GM18526 (cell line): ENCODE results near the gene AGXT2.

Experiments used
- POLR2A ChIP-seq: IDR thresholded peaks from 3 replicates; pipeline ENCODE4 v1.6.1; 2011; ENCODE audit not compliant: insufficient read length; ENCODE audit errors: extremely low read depth

The AGXT2 gene

DNA sequence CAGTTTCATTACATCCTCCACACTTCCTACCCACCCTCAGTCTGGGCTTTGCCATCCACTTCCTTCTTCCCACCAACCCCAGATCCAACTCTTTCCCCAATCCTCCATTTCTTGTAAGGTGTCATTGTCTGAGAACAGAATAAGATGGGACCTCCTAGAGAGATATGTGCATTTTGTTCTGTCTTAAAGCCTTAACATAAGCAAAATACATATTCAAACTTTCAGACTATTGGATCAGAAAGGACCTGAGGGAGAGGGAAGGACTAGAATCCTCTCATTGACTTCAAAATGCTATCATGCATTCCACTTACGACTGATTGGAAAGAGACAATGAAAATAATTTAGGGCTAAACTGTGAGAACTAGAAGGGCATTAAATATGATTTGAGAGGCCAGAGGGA, 43.0 kb downstream of the AGXT2 start:
- no peak for TF ChIP-seq POLR2A

DNA sequence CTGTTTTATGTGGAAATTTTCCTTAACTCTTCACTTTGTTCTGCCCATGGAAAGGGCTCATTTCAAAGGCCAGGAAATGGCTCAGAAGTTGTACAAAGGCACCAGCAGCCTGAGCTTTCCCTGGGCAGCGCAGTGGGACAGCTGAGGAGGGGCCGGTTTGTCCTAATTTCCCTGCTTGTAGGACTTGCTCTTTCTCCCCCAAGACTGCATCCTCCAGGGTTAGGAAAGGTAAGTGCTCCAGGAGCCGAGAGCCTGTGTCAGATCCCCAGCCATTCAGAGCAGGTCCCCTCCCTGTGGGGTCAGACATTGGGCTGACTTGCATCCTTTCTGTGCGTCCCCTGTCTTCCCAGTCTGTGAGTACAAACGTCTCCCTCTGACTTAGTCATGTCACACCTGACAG, 43.5 kb downstream of the AGXT2 start:
- TF ChIP-seq POLR2A = no peak

DNA sequence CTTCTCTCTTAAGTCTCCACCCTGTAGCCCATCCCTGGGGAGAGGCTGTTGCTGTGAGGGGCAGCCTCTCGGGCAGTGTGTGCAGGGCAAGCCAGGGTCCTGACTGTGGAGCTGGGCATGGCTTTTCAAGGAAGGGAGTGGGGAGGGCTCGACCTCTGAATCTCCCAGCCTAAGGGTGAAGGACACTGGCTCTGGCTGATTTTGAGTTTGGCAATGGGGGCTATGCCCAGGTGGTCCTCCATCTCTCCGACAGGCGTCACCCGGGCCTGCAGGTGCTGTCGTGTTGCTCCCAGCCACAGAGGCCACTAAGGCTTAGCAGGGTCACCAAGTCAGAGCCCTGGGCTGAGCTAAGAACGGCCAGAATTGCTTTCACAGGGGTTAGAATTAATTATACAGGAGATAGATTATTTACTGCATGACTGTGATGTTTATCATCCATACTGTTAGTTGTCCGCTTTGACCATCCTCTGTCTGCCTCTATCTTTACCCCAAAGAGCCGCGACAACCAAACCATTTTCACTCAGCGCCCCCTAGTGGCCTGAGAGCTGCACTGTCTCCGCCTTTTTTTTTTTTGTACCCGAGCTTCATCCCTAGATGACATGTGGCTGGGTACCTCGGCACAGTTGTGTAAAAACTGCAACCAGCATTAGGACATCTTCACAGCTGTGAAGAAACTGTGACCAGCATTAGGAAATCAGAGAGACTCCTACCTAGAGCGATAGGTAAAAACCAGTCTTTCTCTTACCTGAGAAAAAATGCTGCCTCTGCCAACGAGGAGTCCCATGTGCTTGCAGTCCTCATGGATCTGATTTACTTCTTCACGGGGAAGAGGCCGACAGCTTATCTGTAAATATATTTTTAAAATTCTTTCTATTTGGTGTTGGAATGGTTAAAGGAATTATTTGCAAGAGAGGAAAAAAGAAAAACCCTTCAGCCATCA, 44.5 kb downstream of the AGXT2 start:
- no peak for TF ChIP-seq POLR2A

DNA sequence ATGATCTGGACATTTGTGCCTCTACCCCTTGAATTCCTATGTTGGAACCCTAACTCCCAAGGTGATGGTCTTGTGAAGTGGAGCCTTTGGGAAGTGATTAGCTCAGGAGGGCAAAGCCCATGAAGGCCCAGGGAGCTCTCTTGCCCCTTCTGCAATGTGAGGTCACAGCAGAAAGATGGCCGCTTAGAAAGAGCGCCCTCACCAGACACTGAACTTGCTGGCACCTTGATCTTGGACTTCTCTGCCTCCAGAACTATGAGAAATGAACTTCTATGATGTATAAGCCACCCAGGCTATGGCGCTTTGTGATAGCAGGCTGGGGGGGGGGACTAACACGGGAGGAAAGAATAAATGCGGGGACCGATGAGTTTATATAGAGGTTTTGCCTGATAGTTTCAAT, 45.3 kb downstream of the AGXT2 start:
- TF ChIP-seq POLR2A = no peak

DNA sequence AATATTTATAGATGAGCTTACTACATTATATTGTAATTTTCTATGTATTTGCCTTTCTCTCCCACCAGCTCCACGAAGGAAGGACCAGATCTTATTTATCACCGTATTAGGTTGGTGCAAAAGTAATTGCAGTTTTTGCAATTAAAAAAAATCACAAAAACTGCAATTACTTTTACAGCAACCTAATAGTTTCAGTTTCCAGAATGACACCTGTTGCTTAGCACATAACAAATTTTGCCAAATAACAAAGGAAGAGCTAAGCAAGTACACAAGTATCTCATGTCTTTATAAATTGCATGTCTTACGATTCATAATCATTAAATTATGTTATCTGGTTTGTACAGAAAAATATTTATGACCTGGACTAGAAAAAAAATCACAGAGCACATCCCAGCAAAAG, 45.9 kb downstream of the AGXT2 start:
- no peak for TF ChIP-seq POLR2A

DNA sequence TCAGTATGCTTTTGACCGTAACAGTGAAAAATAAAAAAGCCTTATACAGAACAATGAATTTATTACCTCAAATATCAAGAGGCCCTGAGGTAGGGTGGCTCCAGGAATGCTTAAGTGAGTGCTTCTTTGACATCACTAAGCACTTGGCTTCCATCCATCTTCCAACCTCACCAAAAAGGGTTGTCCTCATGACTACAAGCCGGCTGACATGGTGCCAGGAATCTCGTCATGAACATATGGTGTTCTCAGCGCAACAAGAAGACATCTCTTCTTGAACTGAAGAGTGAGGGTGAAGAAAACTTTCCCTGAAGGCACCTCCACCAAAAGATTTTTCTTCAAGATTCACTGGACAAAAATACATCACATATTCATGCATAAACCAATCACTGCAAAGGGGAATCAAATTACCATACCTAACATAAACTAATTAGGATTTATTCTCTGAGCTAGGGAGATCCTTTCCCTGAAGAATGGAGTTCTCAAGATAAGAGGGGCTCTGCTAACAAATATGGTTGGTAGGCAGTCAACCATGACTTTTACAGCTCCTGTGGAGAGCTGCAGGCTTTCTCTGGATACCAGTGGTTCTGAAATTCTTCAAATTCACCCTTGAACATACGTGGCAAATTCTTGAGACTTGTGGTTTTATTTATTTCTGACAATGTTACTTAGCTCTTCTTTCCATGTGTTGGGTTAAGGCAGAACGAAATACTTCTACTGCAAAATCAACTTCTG, 49.5 kb downstream of the AGXT2 start:
- TF ChIP-seq POLR2A = no peak

DNA sequence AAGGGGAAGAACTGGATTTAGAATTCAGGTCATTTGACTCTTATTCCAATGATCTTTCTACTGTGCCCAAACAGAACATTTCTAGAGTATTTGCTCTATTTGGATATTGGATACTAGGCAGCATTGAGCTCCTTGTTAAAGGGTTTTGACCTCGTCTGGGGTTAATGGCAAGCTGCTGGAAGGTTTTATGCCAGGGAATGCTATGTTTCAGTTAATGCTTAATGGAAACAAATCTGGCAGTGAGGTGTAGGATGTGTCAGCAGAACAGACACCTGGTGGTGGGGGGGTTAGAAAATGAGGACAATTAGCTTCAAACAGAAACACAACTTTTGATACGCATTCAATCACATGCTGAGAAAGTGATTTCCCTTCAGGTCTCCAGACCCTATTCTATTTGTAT, 51.5 kb downstream of the AGXT2 start:
- TF ChIP-seq POLR2A = no peak

DNA sequence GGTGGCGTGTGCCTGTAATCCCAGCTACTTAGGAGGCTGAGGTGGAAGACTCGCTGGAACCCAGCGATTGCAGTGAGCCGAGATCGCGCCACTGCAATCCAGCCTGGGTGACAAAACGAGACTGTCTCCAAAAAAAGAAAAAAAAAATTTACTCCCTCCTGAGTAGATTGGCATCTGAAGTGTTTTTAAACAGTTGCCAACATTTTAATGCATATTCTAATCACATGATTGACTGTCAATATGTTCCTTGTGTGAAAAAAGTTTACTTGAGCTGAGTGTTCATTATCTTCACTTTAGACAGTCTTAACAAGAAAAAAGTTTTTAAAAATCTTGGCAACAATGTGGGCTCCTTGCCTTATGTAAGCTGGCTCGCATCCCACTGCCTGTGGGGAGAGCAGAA, 53.8 kb downstream of the AGXT2 start:
- no peak for TF ChIP-seq POLR2A

DNA sequence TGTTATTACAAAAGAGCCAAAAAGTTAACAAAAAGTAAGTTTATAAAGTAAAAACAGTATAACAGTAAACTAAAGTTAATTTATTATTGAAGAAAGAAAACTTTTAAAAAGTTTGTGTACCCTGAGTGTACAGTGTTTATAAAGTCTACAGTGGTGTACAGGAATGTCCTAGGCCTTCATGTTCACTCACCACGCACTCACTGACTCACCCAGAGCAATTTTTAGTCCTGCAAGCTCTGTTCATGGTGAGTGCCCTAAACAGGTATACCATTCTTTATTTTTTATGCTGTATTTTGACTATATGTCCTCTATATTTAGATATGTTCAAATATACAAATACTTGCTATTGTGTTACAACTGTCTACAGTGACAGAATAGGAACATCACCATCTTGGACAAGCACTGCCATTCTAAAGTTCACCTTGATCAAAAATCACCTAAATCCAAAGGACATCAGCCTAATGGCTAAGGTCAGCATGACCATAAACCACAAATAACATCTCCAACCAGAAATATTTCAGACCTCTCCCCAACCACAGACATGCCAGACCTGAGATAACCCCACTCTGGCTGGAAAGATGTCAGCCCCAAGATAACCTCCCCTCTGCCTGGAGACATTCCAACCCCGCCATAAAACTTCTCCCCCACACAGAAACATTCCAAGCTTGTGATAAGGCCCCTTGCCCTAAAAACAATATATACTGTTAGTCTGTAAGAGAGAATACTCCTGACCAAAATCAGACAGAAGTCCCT, 56.1 kb downstream of the AGXT2 start:
- TF ChIP-seq POLR2A = no peak

DNA sequence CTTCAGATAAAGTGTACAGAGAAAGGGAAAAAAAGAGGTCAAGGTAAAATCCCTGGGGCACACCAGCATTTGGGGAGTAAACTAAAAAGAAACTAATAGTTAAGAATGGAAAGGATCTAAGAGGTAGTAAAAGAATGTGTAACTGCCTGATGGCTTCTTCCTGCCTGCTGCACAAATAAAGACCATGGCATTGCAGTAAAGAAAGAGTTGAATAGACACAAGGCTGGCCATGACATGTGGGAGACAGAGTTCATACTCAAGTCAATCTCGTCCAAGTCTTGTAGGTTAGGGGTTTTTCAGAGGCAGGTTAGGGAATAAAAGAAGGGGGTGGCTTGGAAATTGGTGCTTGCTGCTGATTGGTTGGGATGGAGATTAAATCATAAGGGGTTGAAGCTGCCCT, 60.8 kb downstream of the AGXT2 start:
- no peak for TF ChIP-seq POLR2A

DNA sequence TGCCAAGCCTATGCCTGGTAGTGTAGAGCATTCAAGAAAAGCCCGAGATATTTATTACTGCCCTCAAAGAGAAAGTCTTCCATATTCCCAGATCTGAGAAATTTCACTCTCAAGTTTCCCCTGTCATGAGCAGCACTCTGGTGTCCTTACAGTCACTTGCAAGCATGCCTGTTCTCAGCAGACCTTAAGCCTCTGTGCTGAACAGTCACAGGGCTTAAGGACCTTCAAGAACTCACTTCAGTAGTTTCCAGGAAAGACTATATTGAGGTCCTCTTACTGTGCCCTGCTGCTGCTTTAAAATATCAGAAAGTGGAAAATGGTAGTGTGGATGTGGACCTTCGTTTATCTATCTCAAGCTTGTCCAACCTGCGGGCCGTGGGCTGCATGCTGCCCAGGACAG, 64.9 kb downstream of the AGXT2 start:
- no peak for TF ChIP-seq POLR2A

DNA sequence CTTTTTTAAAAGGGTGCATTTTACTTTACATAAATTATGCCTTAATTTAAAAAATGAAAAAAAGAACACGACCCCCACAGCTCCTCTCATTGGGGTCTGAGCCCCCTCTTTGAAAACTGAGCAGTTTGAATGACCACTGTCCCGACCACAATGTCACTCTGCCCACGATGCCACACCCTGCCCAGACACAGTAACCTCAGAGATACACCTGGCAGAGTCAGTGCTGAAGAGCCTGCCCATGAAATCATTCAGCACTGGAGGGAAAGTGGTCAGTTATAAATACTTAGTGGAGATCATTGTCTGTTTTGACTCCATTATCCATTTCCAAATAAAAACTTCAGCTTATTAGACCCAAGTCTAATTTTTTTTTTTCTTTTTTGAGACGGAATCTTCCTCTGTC, 69.1 kb downstream of the AGXT2 start:
- no peak for TF ChIP-seq POLR2A

DNA sequence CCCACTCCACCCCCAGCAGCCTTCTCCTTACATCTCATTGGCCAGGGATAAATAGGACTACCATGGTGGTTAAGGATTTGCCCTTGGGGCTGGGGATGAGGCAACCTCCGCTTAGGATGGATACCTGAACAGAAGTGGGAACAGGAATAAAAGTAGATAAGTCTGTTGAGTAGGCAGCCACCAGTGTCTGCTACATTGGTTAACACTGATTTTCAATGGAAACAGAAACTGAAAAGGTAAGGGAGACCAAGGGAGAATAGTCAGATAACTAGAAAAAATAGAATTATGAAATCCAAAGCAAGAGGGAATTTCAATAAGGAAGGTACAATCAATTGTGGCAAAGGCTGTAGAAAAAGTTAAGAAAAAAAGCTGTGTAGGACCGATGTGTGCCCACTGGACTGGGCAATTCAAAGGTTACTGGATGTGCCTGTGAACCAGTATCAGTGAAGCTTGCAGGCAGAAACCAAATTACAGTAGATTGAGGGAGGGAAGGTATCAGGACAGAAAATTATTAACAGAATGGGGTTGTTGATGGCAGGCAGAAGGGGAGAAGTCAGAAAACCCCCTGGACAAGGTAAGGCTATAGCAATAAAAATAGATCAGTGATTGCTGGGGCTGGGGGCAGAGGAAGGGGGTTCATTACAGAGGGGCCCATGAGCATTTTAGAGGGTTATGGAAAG, 69.7 kb downstream of the AGXT2 start:
- TF ChIP-seq POLR2A = no peak

DNA sequence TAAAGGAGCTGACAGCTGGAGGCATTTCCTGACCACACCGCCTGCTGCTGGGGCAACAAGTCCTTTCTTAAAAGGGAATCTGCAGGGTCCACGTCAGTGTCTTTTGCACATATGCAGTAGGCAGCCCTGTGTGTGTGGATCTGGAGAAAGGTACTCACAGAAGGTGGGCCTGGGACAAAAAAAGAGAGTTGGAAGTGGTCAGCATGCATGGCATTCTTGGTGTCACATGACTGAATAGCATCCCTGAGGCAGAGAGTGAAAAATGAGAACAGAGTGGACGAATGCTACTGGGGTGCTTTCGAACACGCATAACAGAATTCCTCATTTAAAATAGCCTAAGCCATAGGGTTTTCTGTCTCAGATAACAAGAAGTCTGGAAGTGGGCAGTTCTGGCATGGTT, 71.4 kb downstream of the AGXT2 start:
- TF ChIP-seq POLR2A = no peak

DNA sequence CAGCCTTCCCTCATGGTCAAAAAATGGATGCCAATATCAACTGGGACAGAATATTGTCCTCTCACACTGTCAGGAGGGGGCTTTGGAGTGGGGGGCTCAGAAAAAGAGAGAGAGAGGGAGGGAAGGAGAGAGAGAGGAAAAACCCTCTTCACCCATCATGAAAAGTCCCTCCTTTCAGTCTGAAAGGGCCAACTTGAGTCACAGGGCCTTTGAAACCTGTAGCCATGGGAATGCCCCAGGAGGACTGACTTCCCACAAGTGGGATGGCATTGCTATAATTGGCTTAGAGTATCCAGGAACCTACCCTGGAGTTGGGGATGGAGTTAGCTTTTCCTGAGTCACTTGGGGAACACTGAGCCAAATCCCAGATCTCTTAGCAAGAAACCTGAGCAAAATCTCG, 77.2 kb downstream of the AGXT2 start:
- no peak for TF ChIP-seq POLR2A

DNA sequence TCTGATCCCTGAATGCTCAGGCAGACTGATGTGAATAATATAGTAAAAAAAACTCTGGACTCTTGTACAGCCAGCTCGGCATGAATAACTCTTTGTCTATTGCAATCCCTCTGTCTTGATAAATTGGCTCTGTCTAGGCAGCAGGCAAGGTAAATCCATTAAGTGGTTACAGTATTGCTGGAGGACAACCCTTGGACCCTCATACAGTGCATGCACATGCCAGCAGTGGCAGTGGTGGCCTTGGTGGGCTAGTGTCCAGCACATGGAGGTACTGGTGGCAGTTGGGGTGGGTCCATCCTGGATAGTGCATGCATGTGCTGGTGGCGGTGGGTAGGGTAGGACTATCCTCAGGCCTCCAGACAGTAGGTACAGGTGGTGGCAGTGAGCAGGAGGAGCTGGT, 79.5 kb downstream of the AGXT2 start:
- TF ChIP-seq POLR2A = no peak

DNA sequence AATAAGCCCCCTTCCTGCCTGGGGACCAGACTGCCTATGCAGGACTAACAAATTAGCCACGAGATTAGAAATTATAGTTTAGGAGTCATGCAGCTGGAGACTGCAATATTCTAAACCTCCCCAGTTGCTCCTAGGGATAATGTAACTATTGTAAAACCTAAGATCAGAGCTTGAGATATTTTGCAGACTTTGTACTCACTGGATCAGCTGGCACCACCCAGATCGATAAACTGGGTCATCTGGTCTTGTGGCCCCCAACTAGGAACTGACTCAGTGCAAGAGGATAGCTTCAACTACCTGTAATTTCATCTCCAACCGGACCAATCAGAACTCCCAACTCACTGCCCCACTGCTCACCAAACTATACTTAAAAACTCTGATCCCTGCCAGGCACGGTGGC, 80.2 kb downstream of the AGXT2 start:
- no peak for TF ChIP-seq POLR2A
